Ishikawa (cell line): ENCODE data around the gene SPATA1.

Experiments used
- CEBPB ChIP-seq: IDR thresholded peaks from 2 replicates; pipeline ENCODE4 v1.6.1; 2012
- CREB1 ChIP-seq: IDR thresholded peaks from 2 replicates; pipeline ENCODE4 v1.6.1; 2012; ENCODE audit warnings: low read depth
- EGR1 ChIP-seq: IDR thresholded peaks from 2 replicates; pipeline ENCODE4 v1.6.1; 2012
- EP300 ChIP-seq: IDR thresholded peaks from 2 replicates; pipeline ENCODE4 v1.6.1; 2012; ENCODE audit warnings: borderline replicate concordance
- FOXM1 ChIP-seq: IDR thresholded peaks from 2 replicates; pipeline ENCODE4 v1.6.1; 2012; ENCODE audit warnings: low read depth, borderline replicate concordance
- MAX ChIP-seq: IDR thresholded peaks from 2 replicates; pipeline ENCODE4 v1.6.1; 2012
- NFIC ChIP-seq: IDR thresholded peaks from 2 replicates; pipeline ENCODE4 v1.6.1; 2012
- RAD21 ChIP-seq: IDR thresholded peaks from 2 replicates; pipeline ENCODE4 v1.6.1; 2012; ENCODE audit warnings: low read depth
- REST ChIP-seq: IDR thresholded peaks from 2 replicates; pipeline ENCODE4 v1.6.1; 2012; ENCODE audit warnings: low read depth, mild to moderate bottlenecking
- TAF1 ChIP-seq: IDR thresholded peaks from 2 replicates; pipeline ENCODE4 v1.6.1; 2012; ENCODE audit warnings: low read depth, mild to moderate bottlenecking
- TCF12 ChIP-seq: IDR thresholded peaks from 2 replicates; pipeline ENCODE4 v1.6.1; 2012; ENCODE audit warnings: low read depth
- TEAD4 ChIP-seq: IDR thresholded peaks from 2 replicates; pipeline ENCODE4 v1.6.1; 2012
- USF1 ChIP-seq: IDR thresholded peaks from 2 replicates; pipeline ENCODE4 v1.6.1; 2012
- YY1 ChIP-seq: IDR thresholded peaks from 2 replicates; pipeline ENCODE4 v1.6.1; 2012; ENCODE audit warnings: low read depth
- ZBTB7A ChIP-seq: IDR thresholded peaks from 2 replicates; pipeline ENCODE4 v1.6.1; 2012; ENCODE audit warnings: low read depth

The SPATA1 gene

GRCh38 chr1:84504580-84505492 is 1.4 kb upstream of the SPATA1 start:
- no peak for TF ChIP-seq REST
- 0 out of 2 replicates have a peak, but pooled peaks have one; percentile 30 for TF ChIP-seq CEBPB
- peak; percentile 36; the same call in 1 of the 2 replicates for TF ChIP-seq FOXM1
- TF ChIP-seq MAX: no peak

GRCh38 chr1:84505493-84506001 is 639 bp upstream of the SPATA1 start:
- no peak for TF ChIP-seq TCF12
- TF ChIP-seq USF1: no peak
- no peak; the same call in 1 of the 2 replicates for TF ChIP-seq CEBPB
- TF ChIP-seq NFIC: no peak
- no peak for TF ChIP-seq YY1
- TF ChIP-seq RAD21: no peak
- TF ChIP-seq REST: no peak
- TF ChIP-seq ZBTB7A: no peak
- TF ChIP-seq FOXM1: no peak
- no peak for TF ChIP-seq EP300
- TF ChIP-seq TEAD4: no peak
- no peak for TF ChIP-seq TAF1
- no peak for TF ChIP-seq EGR1
- no peak for TF ChIP-seq CREB1
- TF ChIP-seq MAX: no peak; the same call in 1 of the 2 replicates

- TF ChIP-seq FOXM1 (no peak), TAF1 (peak; percentile 10; the same call in 1 of the 2 replicates)
Measured at GRCh38 chr1:84506729-84507453, 705 bp downstream of the SPATA1 start.

GRCh38 chr1:84508510-84508909 is 2.3 kb downstream of the SPATA1 start:
- TF ChIP-seq FOXM1 (no peak), CEBPB (no peak), YY1 (no peak), EGR1 (no peak), REST (no peak)

GRCh38 chr1:84509029-84509428 is 2.8 kb downstream of the SPATA1 start:
- TF ChIP-seq YY1: no peak
- TF ChIP-seq EGR1: no peak
- TF ChIP-seq TEAD4: no peak
- TF ChIP-seq EP300: no peak
- TF ChIP-seq ZBTB7A: no peak
- TF ChIP-seq REST: no peak
- no peak for TF ChIP-seq USF1
- TF ChIP-seq CEBPB: no peak
- no peak for TF ChIP-seq MAX
- no peak for TF ChIP-seq TCF12
- no peak for TF ChIP-seq NFIC
